WTC11 (cell line): ENCODE measurements around the gene LRRFIP1. TPM values are rescaled to one million over a fixed set of nuclear protein-coding genes. Genes with fewer than 3 reads are reported as not detected.

Source experiments
- ATAC-seq: fragments of 200-7000 bp; cut with Tn5 transposase; 2 replicates; pipeline ENCODE4 v1.10.0; 2021; ENCODE audit warnings: mild to moderate bottlenecking, moderate library complexity
- CTCF ChIA-PET: fragments of 300-600 bp; sonication (Branson Sonifier 250); formaldehyde crosslinking; loops from one replicate; lab custom pipeline; 2021; ENCODE audit warnings: antibody characterized with exemption; lab: Charles Lee
- POLR2A ChIA-PET: fragments of 350-600 bp; sonication (Branson Sonifier 250); formaldehyde crosslinking; loops from one replicate; lab custom pipeline; 2021; ENCODE audit warnings: antibody characterized with exemption; lab: Charles Lee
- DNase-seq: peaks from one replicate; pipeline ENCODE4 v3.0.0; 2021; ENCODE audit warnings: low spot score
- H3K27ac Mint-ChIP-seq: 2 replicates; pipeline ENCODE4 v1.8.0; 2021; ENCODE audit warnings: mixed read lengths
- H3K27me3 Mint-ChIP-seq: 2 replicates; pipeline ENCODE4 v1.8.0; 2021; ENCODE audit warnings: low read depth, mild to moderate bottlenecking, moderate library complexity, mixed read lengths
- H3K36me3 Mint-ChIP-seq: 2 replicates; pipeline ENCODE4 v1.8.0; 2021; ENCODE audit warnings: mixed read lengths
- H3K4me1 Mint-ChIP-seq: 2 replicates; pipeline ENCODE4 v1.8.0; 2022; ENCODE audit warnings: mixed read lengths
- H3K4me3 Mint-ChIP-seq: 2 replicates; pipeline ENCODE4 v1.8.0; 2021; ENCODE audit warnings: mild to moderate bottlenecking, moderate library complexity, mixed read lengths
- H3K9me3 Mint-ChIP-seq: 2 replicates; pipeline ENCODE4 v1.8.0; 2021; ENCODE audit warnings: mixed read lengths
- AFF4 ChIP-seq: sonication (generic); formaldehyde crosslinking; IDR thresholded peaks from 2 replicates; pipeline ENCODE4 v1.8.1; 2023; ENCODE audit warnings: mild to moderate bottlenecking, missing genetic modification reagents, borderline replicate concordance
- CREM ChIP-seq: sonication (generic); formaldehyde crosslinking; IDR thresholded peaks from 2 replicates; pipeline ENCODE4 v1.8.1; 2022; ENCODE audit warnings: mild to moderate bottlenecking, missing genetic modification reagents, moderate library complexity
- E2F1 ChIP-seq: sonication (generic); formaldehyde crosslinking; IDR thresholded peaks from 2 replicates; pipeline ENCODE4 v1.8.0; 2022; ENCODE audit warnings: mild to moderate bottlenecking, missing genetic modification reagents
- ETV6 ChIP-seq: sonication (generic); formaldehyde crosslinking; IDR thresholded peaks from 2 replicates; pipeline ENCODE4 v1.8.1; 2022; ENCODE audit warnings: mild to moderate bottlenecking, missing genetic modification reagents
- FOXJ3 ChIP-seq: sonication (generic); formaldehyde crosslinking; IDR thresholded peaks from 2 replicates; pipeline ENCODE4 v1.9.0; 2021; ENCODE audit warnings: missing genetic modification reagents, mild to moderate bottlenecking, borderline replicate concordance
- FOXP4 ChIP-seq: sonication (generic); formaldehyde crosslinking; IDR thresholded peaks from 2 replicates; pipeline ENCODE4 v1.8.0; 2022; ENCODE audit warnings: mild to moderate bottlenecking, missing genetic modification reagents
- KAT7 ChIP-seq: sonication (generic); formaldehyde crosslinking; IDR thresholded peaks from 2 replicates; pipeline ENCODE4 v1.8.1; 2023; ENCODE audit warnings: missing genetic modification reagents, mild to moderate bottlenecking, borderline replicate concordance
- NR2C2 ChIP-seq: sonication (generic); formaldehyde crosslinking; IDR thresholded peaks from 2 replicates; pipeline ENCODE4 v1.8.0; 2022; ENCODE audit warnings: mild to moderate bottlenecking, missing genetic modification reagents
- PRRX2 ChIP-seq: fragments of 250-450 bp; sonication (Bioruptor Pico); IDR thresholded peaks from 2 replicates; pipeline ENCODE4 v1.8.0; 2021; ENCODE audit warnings: mild to moderate bottlenecking
- TEAD4 ChIP-seq: sonication (generic); formaldehyde crosslinking; IDR thresholded peaks from 2 replicates; pipeline ENCODE4 v1.8.0; 2022; ENCODE audit warnings: mild to moderate bottlenecking, missing genetic modification reagents
- ZNF121 ChIP-seq: sonication (generic); formaldehyde crosslinking; IDR thresholded peaks from 2 replicates; pipeline ENCODE4 v1.8.0; 2023; ENCODE audit warnings: missing genetic modification reagents
- ZNF138 ChIP-seq: sonication (generic); formaldehyde crosslinking; conservative IDR thresholded peaks from 2 replicates; pipeline ENCODE4 v1.8.1; 2022; ENCODE audit warnings: mild to moderate bottlenecking, moderate library complexity, missing genetic modification reagents
- ZNF317 ChIP-seq: sonication (generic); formaldehyde crosslinking; IDR thresholded peaks from 2 replicates; pipeline ENCODE4 v1.8.1; 2023; ENCODE audit warnings: low read depth, mild to moderate bottlenecking, moderate library complexity, missing genetic modification reagents, borderline replicate concordance
- ZNF532 ChIP-seq: fragments of 250-450 bp; sonication (Bioruptor Pico); IDR thresholded peaks from 2 replicates; pipeline ENCODE4 v1.9.0; 2021; ENCODE audit warnings: mild to moderate bottlenecking, borderline replicate concordance
- total RNA-seq: library from RNA; stranded (reverse); gene quantifications from 3 replicates; pipeline ENCODE4 v1.2.3, GENCODE V29; 2021
- TF ChIP-seq, protein P1 (sequence below): sonication (generic); formaldehyde crosslinking; IDR thresholded peaks from 2 replicates; pipeline ENCODE4 v1.8.1; 2023; ENCODE audit warnings: mild to moderate bottlenecking, moderate library complexity, missing genetic modification reagents
- TF ChIP-seq, protein P2 (sequence below): sonication (generic); formaldehyde crosslinking; IDR thresholded peaks from 2 replicates; pipeline ENCODE4 v1.8.1; 2022; ENCODE audit warnings: mild to moderate bottlenecking, moderate library complexity, missing genetic modification reagents
- TF ChIP-seq, protein P3 (sequence below): fragments of 250-450 bp; sonication (Bioruptor Pico); IDR thresholded peaks from 2 replicates; pipeline ENCODE4 v2.1.2; 2022; ENCODE audit warnings: mild to moderate bottlenecking, moderate library complexity
- TF ChIP-seq, protein P4 (sequence below): sonication (generic); formaldehyde crosslinking; IDR thresholded peaks from 2 replicates; pipeline ENCODE4 v1.8.1; 2022; ENCODE audit warnings: low read depth, mild to moderate bottlenecking, moderate library complexity, missing genetic modification reagents, borderline replicate concordance

Gene LRRFIP1
- total RNA-seq, 1 experiment from 2014 or later, result 88.4 TPM

DNA sequence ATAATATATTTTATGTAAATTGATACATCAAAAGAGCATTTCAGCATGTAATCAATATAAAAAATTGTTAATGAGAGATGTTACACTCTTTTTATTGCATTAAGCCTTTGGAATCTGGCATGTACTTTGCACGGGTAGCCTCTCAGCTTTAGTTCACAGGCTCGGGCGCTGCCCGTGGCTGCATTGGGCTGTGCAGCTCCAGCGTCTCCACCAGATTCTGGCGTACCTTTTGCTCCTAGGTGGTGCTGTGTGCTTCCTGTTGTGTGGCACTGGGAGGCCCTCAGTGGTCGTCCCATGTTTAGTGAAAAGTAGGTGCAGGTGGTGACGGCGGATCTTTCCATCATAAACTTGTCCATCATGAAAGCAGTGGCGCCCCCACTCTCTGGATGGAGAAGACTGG is 24.4 kb downstream of the LRRFIP1 start:
- TF ChIP-seq TEAD4 (CRISPR knock-in tag) (no peak), AFF4 (CRISPR knock-in tag) (no peak), FOXP4 (CRISPR knock-in tag) (no peak), FOXJ3 (CRISPR knock-in tag) (no peak), KAT7 (CRISPR knock-in tag) (no peak), ZNF317 (CRISPR knock-in tag) (no peak), ZNF138 (CRISPR knock-in tag) (no peak), ETV6 (CRISPR knock-in tag) (no peak)
- no peak overlapping the region for H3K4me3 Mint-ChIP-seq
- POLR2A ChIA-PET, result no interaction called here
- peaks cover 12% of the 10 kb centered on the region for H3K9me3 Mint-ChIP-seq
- peaks cover 34% of the 10 kb centered on the region for H3K36me3 Mint-ChIP-seq
- peaks cover 4% of the 10 kb centered on the region; the same call in 1 of the 2 replicates for H3K4me1 Mint-ChIP-seq
- DNase-seq (no peak), ATAC-seq (no peak)
- CTCF ChIA-PET, result no interaction called here
- H3K27me3 Mint-ChIP-seq, result no peaks in the 10 kb centered on the region; the same call in 1 of the 2 replicates
- H3K27ac Mint-ChIP-seq, result no peak overlapping the region

DNA sequence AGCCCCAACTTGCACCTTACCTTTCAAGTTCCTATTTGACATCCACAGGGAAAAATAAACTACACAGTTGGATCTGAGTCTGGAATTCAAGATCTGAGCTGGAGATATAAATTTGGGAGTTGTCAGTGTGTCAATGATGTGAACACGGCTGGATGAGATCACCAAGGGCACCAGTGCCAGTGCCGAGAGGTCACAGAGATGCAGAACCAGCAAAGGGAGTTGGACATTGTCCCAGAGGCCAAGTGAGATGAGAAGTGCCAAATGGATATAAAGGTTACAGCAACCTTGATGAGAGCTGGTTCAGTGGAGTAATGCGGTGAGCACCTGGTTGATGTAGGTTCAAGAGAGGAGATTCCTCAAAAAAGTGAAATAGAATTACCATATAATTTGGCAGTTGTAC is 24.8 kb downstream of the LRRFIP1 start:
- peaks cover 4% of the 10 kb centered on the region; the same call in 1 of the 2 replicates for H3K4me1 Mint-ChIP-seq
- ChIA-PET CTCF (no interaction called here), POLR2A (no interaction called here)
- H3K27ac Mint-ChIP-seq, result no peak overlapping the region
- no peak overlapping the region for H3K4me3 Mint-ChIP-seq
- H3K27me3 Mint-ChIP-seq, result no peaks in the 10 kb centered on the region; the same call in 1 of the 2 replicates
- no peak for DNase-seq
- H3K36me3 Mint-ChIP-seq, result peaks cover 34% of the 10 kb centered on the region
- ATAC-seq, result no peak
- H3K9me3 Mint-ChIP-seq, result peaks cover 17% of the 10 kb centered on the region
- TF ChIP-seq CREM, result no peak
- TF ChIP-seq, protein P1, sequence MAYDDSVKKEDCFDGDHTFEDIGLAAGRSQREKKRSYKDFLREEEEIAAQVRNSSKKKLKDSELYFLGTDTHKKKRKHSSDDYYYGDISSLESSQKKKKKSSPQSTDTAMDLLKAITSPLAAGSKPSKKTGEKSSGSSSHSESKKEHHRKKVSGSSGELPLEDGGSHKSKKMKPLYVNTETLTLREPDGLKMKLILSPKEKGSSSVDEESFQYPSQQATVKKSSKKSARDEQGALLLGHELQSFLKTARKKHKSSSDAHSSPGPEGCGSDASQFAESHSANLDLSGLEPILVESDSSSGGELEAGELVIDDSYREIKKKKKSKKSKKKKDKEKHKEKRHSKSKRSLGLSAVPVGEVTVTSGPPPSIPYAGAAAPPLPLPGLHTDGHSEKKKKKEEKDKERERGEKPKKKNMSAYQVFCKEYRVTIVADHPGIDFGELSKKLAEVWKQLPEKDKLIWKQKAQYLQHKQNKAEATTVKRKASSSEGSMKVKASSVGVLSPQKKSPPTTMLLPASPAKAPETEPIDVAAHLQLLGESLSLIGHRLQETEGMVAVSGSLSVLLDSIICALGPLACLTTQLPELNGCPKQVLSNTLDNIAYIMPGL (CRISPR knock-in tag), result no peak
- no peak for TF ChIP-seq NR2C2 (CRISPR knock-in tag)
- TF ChIP-seq, protein P2, sequence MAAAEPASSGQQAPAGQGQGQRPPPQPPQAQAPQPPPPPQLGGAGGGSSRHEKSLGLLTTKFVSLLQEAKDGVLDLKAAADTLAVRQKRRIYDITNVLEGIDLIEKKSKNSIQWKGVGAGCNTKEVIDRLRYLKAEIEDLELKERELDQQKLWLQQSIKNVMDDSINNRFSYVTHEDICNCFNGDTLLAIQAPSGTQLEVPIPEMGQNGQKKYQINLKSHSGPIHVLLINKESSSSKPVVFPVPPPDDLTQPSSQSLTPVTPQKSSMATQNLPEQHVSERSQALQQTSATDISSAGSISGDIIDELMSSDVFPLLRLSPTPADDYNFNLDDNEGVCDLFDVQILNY (CRISPR knock-in tag), result no peak
- no peak for TF ChIP-seq ZNF532 (CRISPR knock-in tag)
- no peak for TF ChIP-seq E2F1 (CRISPR knock-in tag)
- TF ChIP-seq, protein P3, sequence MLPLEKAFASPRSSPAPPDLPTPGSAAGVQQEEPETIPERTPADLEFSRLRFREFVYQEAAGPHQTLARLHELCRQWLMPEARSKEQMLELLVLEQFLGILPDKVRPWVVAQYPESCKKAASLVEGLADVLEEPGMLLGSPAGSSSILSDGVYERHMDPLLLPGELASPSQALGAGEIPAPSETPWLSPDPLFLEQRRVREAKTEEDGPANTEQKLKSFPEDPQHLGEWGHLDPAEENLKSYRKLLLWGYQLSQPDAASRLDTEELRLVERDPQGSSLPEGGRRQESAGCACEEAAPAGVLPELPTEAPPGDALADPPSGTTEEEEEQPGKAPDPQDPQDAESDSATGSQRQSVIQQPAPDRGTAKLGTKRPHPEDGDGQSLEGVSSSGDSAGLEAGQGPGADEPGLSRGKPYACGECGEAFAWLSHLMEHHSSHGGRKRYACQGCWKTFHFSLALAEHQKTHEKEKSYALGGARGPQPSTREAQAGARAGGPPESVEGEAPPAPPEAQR, result no peak
- TF ChIP-seq, protein P4, sequence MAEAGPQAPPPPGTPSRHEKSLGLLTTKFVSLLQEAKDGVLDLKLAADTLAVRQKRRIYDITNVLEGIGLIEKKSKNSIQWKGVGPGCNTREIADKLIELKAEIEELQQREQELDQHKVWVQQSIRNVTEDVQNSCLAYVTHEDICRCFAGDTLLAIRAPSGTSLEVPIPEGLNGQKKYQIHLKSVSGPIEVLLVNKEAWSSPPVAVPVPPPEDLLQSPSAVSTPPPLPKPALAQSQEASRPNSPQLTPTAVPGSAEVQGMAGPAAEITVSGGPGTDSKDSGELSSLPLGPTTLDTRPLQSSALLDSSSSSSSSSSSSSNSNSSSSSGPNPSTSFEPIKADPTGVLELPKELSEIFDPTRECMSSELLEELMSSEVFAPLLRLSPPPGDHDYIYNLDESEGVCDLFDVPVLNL (CRISPR knock-in tag), result no peak
- no peak for TF ChIP-seq PRRX2 (CRISPR knock-in tag)
- TF ChIP-seq ZNF121 (CRISPR knock-in tag), result no peak
